ENCODE measurements around the gene RHBDD3.

DNA sequence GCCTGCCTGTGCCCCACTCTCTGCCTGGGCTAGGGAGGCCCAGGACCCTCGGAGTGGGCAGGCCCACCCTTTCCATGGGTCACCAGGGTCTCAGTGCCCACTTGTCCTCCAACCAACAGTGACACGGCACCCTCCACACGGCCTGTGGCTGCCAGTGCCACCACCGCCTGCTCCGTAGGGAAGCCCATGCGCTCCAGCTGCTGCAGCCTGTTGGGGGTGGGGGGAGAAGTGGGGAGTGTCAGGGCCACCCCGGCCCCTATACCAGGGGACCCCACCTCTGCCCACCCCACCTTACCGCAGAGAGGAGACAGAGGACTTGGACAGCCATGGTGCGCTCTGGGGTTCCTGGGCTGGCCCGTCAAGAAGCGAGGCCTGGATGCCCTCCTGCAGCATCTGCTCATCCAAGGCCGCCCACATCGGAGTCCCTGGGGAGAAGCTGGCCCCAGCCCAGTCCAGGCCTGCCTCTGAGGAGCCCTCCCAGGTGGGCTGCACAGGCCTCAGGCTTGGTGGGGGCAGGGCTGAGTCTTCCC, 7.7 kb downstream of the RHBDD3 start:
- TF ChIP-seq, protein P1, sequence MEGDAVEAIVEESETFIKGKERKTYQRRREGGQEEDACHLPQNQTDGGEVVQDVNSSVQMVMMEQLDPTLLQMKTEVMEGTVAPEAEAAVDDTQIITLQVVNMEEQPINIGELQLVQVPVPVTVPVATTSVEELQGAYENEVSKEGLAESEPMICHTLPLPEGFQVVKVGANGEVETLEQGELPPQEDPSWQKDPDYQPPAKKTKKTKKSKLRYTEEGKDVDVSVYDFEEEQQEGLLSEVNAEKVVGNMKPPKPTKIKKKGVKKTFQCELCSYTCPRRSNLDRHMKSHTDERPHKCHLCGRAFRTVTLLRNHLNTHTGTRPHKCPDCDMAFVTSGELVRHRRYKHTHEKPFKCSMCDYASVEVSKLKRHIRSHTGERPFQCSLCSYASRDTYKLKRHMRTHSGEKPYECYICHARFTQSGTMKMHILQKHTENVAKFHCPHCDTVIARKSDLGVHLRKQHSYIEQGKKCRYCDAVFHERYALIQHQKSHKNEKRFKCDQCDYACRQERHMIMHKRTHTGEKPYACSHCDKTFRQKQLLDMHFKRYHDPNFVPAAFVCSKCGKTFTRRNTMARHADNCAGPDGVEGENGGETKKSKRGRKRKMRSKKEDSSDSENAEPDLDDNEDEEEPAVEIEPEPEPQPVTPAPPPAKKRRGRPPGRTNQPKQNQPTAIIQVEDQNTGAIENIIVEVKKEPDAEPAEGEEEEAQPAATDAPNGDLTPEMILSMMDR (IDR thresholded peaks at IDR 0.05): no peak
- TF ChIP-seq POLR2AphosphoS5 (IDR thresholded peaks at IDR 0.05) (no peak), POLR2A (IDR thresholded peaks at IDR 0.05) (no peak), EP300 (IDR thresholded peaks at IDR 0.05) (no peak)
